GM21825 (cell line): ENCODE results near the gene SLC31A1.

ENCODE experiments used
- ATAC-seq: cut with Tn5 transposase; IDR thresholded peaks from one replicate; pipeline ENCODE4 v1.9.1; 2021; ENCODE audit warnings: mild to moderate bottlenecking, moderate library complexity; ENCODE audit not compliant: unreplicated experiment

Gene SLC31A1

DNA sequence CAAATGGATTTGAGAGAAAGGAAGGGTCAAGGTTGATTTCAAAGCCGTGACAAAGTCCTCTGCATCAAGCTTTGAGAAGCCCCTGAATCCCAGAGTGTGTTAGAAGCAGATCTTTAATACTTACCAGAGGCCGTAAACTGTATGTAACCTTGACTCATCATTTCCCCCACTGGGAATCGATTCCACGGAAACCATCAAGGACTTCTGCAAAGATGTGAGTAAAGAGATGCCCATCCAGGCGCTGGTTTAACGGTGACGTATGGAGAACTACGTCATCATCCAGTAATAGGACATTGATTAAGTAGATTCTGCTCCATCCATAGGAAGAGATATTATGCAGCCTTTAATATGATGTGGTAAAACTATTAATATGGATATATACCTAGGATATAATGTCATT is 80.2 kb downstream of the SLC31A1 start:
- no peak for ATAC-seq

DNA sequence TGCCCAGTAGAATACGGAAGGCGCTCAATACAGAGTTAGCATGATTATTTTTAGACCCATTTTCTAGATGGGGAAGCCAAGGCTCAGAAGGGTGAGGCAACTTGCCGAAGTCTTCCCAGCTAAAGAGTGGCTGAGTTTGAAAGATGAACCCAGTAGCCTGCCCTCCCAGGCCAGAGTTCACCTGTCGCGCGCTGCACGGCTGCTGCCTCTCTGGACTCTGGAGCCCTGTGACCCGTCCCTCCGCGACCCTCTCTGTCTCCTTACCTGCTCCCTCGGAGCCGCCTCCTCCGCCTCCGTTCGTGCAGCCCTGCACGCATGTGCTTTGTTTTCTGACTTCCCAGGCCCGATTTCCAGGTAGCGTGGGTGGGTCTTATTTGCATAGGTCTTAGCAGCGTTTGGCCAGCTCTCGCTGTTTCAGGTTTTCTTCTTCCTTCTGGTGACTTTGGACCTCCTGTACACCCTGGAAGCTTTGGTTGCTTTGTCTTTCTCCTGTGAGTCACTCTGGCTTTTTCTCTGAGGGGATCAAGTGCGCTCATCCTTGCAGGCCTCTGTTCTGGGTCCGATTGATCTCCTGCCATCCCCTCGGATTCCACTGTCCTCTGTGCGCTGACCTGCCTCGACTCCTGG is 81.6 kb downstream of the SLC31A1 start, which contains the start of gene RNF183:
Gene RNF183, minus strand, starts transcription at position 585 of the 627 bp plus-strand sequence. CDS start 5,192 bp downstream, outside the sequence.
- ATAC-seq, result no peak

DNA sequence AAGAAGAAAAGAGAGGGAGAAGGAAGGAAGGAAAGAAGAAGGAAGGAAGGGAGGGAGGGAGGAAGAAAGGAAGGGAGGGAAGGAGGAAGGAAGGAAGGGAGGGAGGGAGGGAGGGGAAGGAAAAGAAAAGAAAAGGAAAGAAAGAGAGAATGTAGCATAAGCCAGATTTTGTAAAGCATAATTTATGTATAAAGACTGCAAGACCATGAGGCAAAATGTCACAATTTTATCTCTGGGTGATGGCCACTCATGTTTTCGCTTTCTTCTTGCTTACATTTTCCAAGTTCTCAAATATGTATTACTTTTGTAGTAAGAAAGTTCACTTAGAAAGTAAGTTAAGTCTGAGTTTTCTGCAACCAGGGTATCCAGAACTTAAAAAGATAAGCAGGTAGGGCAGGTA is 85.2 kb downstream of the SLC31A1 start:
- ATAC-seq, result no peak

DNA sequence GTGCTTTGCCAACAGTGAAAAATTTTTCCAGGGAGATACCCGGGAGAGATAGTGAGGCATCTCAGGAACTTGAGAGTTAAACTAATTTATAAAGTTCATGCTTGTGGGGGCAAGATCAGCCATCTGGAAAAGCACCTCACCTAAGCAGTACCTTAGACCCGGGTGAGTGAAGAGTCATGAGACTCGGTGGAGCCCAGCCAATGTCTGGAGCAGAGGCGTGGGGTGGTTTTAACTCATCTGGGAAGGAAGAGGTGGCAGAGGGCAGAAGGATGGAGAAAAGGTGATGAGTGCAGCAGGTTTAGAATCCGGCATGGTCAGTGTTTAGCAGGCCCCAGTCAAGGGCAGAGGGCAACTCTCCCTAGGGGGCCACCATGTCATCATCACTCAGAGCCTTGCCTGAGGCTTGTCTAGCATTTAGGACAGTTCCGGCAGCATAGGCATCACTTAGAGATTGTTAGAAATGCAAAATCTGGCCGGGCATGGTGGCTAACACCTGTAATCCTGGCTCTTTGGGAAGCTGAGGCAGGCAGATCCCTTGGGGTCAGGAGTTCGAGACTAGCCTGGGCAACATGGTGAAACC is 86.1 kb downstream of the SLC31A1 start:
- no peak for ATAC-seq

DNA sequence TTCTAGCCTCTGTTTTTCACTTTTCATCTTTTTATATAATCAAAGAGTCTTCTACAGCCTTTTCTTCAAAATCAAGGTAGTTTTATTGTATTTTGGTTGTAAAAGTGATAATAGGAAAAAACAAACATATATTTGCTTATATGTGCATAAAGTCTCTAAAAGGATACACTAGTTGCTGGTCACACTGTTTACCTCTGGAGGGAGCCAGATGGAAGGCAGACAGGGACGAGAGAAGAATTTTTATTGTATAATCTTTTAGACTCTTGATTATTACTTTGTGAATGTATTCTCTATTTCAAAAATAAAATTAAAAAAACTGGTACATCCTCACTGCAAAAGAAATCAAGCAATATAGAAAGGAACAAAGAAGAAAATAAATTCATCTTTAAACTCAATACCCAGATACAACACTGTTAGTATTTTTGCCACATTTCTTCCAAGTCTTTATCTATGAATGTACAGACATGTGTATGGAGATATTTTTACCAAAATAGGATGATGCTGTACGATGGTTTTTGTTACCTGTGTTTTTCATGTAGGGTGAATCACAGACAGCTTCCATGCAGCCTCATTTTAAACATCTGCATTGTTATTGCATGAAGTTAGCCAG is 88.0 kb downstream of the SLC31A1 start:
- no peak for ATAC-seq

DNA sequence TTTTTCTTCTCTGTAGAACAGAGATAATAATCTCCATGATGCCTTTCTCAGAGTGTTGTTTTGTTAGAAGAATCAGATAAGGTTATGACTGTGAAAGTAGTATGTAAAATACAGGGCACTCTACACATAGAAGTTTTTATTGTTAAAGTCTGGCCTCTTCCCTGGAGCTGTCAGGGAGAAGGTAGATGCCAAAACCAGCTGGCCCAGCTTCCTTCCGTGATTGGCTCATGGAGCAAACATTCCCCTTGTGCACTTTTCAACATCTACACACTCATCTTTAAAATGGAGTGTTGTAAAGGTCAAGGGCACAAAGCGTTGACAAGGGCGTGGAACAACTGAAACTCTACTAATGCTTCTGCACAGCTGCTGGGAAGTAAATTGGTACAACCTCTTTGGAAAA is 89.2 kb downstream of the SLC31A1 start:
- ATAC-seq, result no peak

DNA sequence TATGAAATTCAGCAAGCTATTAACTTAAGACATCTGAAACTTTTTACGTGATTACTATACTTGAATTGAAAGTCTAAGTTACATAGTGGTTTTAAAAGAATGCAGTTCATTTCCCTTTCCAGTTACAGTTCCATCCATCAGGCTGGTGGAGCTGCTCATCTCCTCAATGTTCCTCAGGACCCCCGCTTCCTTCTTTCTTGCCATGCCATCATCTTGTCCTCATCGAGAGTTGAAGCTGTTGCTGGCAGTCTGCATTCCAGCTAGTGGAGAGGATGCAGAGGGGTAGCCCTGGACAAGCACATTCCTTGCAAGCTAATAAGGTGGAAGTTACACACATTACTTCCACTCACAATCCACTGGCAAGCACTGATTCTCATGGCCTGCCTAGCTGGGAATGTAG is 90.6 kb downstream of the SLC31A1 start:
- no peak for ATAC-seq

DNA sequence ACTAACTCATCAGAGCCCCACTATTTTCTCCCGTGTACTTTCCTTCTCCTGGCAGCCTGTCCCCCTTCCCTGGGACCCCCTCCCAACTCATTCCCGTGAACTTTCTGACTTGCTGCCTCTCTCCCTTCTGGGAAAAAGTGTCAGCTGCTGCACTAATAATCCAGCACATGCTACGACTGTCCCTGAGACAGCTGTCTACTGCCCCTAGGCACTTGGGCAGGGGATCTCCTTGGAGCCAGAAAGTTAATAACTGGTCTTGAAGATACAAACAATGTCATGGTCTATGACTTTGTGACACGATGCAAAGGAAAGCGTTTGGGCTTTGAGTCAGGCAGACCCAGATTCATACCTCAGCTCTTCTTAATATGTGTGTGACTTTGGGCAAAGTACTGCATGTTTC is 91.9 kb downstream of the SLC31A1 start:
- no peak for ATAC-seq
